ENCODE results near the gene KIRREL1. TPM values are rescaled to one million over a fixed set of nuclear protein-coding genes. Genes with fewer than 3 reads are reported as not detected.

The KIRREL1 gene
- total RNA-seq, 1 experiment from 2014 or later, result 30.7 TPM

DNA sequence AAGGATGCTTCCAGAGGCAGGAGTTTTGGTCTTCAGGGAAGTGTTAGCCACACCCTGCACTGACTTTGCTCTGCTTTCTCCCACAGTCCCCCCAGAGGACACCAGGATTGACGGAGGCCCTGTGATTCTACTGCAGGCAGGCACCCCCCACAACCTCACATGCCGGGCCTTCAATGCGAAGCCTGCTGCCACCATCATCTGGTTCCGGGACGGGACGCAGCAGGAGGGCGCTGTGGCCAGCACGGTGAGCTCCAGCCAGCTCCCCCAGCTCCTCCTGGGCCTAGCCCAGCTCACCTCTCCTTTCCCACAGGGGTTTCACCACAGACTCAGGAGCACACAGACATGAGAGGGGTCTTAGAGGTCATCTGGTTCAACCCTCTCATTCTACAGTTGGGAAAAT is 90.9 kb downstream of the KIRREL1 start:
- Histone ChIP-seq H3K27ac (no peak overlapping the region), H3K4me1 (replicated peaks; ENCODE audit: insufficient read depth) (no peaks in the 10 kb centered on the region), H3K27me3 (ENCODE audit: insufficient read depth, low read depth) (no peaks in the 10 kb centered on the region), H4K20me1 (ENCODE audit: insufficient read depth) (peaks cover 5% of the 10 kb centered on the region; the same call in 1 of the 2 replicates), H3K9me2 (ENCODE audit: insufficient read depth) (no peaks in the 10 kb centered on the region), H2AFZ (no peak overlapping the region), H3K79me2 (ENCODE audit: low read depth) (no peaks in the 10 kb centered on the region), H3F3A (ENCODE audit: insufficient read depth, low read depth) (no peaks in the 10 kb centered on the region; the same call in 1 of the 2 replicates), H3K9me3 (ENCODE audit: insufficient read depth, low read depth) (no peaks in the 10 kb centered on the region), H3K36me3 (ENCODE audit: low read depth) (no peaks in the 10 kb centered on the region), H3K4me2 (no peak overlapping the region), H3K4me3 (no peak overlapping the region)
- intact Hi-C loops (cut with micrococcal nuclease; ENCODE audit: unreplicated experiment), result no loop called here
- no peak for DNase-seq
- ChIA-PET CTCF (no interaction called here), POLR2A (ENCODE audit: unreplicated experiment) (no interaction called here)
- BruUV-seq (replicated peaks), result no TSS peak
- TF ChIP-seq, protein P1, sequence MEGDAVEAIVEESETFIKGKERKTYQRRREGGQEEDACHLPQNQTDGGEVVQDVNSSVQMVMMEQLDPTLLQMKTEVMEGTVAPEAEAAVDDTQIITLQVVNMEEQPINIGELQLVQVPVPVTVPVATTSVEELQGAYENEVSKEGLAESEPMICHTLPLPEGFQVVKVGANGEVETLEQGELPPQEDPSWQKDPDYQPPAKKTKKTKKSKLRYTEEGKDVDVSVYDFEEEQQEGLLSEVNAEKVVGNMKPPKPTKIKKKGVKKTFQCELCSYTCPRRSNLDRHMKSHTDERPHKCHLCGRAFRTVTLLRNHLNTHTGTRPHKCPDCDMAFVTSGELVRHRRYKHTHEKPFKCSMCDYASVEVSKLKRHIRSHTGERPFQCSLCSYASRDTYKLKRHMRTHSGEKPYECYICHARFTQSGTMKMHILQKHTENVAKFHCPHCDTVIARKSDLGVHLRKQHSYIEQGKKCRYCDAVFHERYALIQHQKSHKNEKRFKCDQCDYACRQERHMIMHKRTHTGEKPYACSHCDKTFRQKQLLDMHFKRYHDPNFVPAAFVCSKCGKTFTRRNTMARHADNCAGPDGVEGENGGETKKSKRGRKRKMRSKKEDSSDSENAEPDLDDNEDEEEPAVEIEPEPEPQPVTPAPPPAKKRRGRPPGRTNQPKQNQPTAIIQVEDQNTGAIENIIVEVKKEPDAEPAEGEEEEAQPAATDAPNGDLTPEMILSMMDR (conservative IDR thresholded peaks at IDR 0.05), result no peak

DNA sequence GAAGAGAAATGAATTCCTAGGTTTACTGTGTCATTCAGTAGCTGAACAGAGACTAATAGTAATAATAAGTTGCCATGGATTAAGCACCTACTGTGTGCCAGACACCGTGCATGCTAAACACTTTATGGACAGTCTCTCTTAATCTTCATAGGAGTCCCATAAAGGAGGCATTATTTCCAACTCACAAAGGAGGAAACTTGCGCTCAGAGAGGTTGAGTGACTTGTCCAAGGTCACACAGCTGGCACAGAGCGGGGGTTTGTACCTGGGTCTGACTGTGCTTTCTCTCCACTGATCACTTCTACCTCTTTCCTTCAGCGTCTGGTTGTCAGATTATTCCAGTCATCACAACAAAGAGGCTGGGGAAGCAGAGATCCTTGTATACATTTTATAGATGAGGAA is 91.3 kb downstream of the KIRREL1 start:
- ChIA-PET POLR2A (ENCODE audit: unreplicated experiment) (no interaction called here), CTCF (no interaction called here)
- Histone ChIP-seq H3F3A (ENCODE audit: insufficient read depth, low read depth) (no peaks in the 10 kb centered on the region; the same call in 1 of the 2 replicates), H3K27ac (no peak overlapping the region), H2AFZ (no peak overlapping the region), H3K79me2 (ENCODE audit: low read depth) (no peaks in the 10 kb centered on the region), H3K27me3 (ENCODE audit: insufficient read depth, low read depth) (no peaks in the 10 kb centered on the region), H4K20me1 (ENCODE audit: insufficient read depth) (peaks cover 5% of the 10 kb centered on the region; the same call in 1 of the 2 replicates), H3K4me3 (no peak overlapping the region), H3K4me2 (no peak overlapping the region), H3K9me2 (ENCODE audit: insufficient read depth) (no peaks in the 10 kb centered on the region), H3K4me1 (replicated peaks; ENCODE audit: insufficient read depth) (no peaks in the 10 kb centered on the region), H3K36me3 (ENCODE audit: low read depth) (no peaks in the 10 kb centered on the region), H3K9me3 (ENCODE audit: insufficient read depth, low read depth) (no peaks in the 10 kb centered on the region)
- BruUV-seq (replicated peaks), result no TSS peak
- intact Hi-C loops (cut with micrococcal nuclease; ENCODE audit: unreplicated experiment), result no loop called here
- no peak for DNase-seq
- TF ChIP-seq, protein P1 (conservative IDR thresholded peaks at IDR 0.05), result no peak
- no peak for TF ChIP-seq EZH2 (IDR thresholded peaks at IDR 0.05; ENCODE audit: low read depth)

DNA sequence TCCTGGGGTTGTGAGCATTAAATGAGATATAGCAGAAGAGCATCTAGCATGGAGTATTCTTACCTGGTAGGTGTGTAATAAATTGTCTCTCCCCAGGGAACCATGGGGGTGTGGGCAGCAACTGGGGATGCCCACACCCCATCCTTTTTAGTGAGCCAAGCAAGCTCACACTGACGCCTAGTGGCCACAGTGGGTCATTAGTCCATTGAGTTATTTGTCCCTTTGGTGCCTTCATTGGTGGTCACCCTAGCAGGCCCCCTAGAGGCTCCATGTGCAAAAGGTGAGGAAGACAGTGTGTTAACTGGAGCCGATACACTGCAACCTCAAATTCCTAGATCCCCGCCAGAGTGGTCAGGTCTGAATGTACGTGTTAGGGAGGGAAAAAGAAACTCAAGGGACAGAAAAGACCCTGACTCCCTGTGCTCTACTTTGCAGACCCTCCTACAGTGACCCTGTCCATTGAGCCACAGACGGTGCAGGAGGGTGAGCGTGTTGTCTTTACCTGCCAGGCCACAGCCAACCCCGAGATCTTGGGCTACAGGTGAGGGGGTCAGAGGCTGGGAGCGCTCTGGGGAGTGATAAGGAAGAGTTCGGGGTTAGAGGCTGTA is 94.0 kb downstream of the KIRREL1 start:
- BruUV-seq (replicated peaks), result no TSS peak

More for the DNA sequence above, 94.0 kb downstream of the KIRREL1 start:
- Histone ChIP-seq H4K20me1 (ENCODE audit: insufficient read depth) (peaks cover 5% of the 10 kb centered on the region; the same call in 1 of the 2 replicates), H3K27me3 (ENCODE audit: insufficient read depth, low read depth) (no peaks in the 10 kb centered on the region), H3K9me2 (ENCODE audit: insufficient read depth) (no peaks in the 10 kb centered on the region), H3K36me3 (ENCODE audit: low read depth) (no peaks in the 10 kb centered on the region), H3K4me2 (no peak overlapping the region), H3K4me3 (no peak overlapping the region), H3K27ac (no peak overlapping the region), H3F3A (ENCODE audit: insufficient read depth, low read depth) (no peaks in the 10 kb centered on the region; the same call in 1 of the 2 replicates), H3K4me1 (replicated peaks; ENCODE audit: insufficient read depth) (no peaks in the 10 kb centered on the region), H2AFZ (no peak overlapping the region), H3K79me2 (ENCODE audit: low read depth) (no peaks in the 10 kb centered on the region), H3K9me3 (ENCODE audit: insufficient read depth, low read depth) (no peaks in the 10 kb centered on the region)
- peak; percentile 51 to 56 for DNase-seq
- intact Hi-C loops (cut with micrococcal nuclease; ENCODE audit: unreplicated experiment), result loop anchor here (1.0 to 2.0 kb wide), 4 partner anchors 33 to 118 kb away; no protein-coding TSS in a partner anchor
- ChIA-PET POLR2A (ENCODE audit: unreplicated experiment) (no interaction called here), CTCF (interaction anchor here (0.6 to 2.4 kb wide), 2 partner anchors 34 to 95 kb away, joined by 3 to 13 read pairs; no protein-coding TSS in a partner anchor)
- TF ChIP-seq, protein P1 (conservative IDR thresholded peaks at IDR 0.05), result peak; percentile 96
- no peak for TF ChIP-seq EZH2 (IDR thresholded peaks at IDR 0.05; ENCODE audit: low read depth)

All from PC-9 (cell line).